ENCODE results near the gene RASSF3. TPM values are rescaled to one million over a fixed set of nuclear protein-coding genes. Genes with fewer than 3 reads are reported as not detected.

RASSF3 gene
- polyA plus RNA-seq, 3 donors: 6.6 to 77.9 (median 14.5) TPM

GRCh38 chr12:64646318-64646717 lies 36.0 kb downstream of the RASSF3 start:
- no peaks in the 10 kb centered on the region for H3K9me3 ChIP-seq (replicated peaks in 1 of 2; ENCODE audit: control insufficient read depth in 1 of 2, insufficient read depth in 1 of 2, low read length in 2 of 2)
- no peak overlapping the region for H3K4me2 ChIP-seq (replicated peaks; ENCODE audit: extremely low read depth, low read length, poor library complexity, severe bottlenecking)
- peaks cover 6 to 31% of the 10 kb centered on the region in 2 donors for H3K36me3 ChIP-seq (replicated peaks in 1 of 2; ENCODE audit: control insufficient read depth in 1 of 2, insufficient read depth in 2 of 2, low read length in 2 of 2)
- no peak overlapping the region for H2AFZ ChIP-seq (ENCODE audit: insufficient read depth, low read depth, low read length, poor library complexity, severe bottlenecking)
- intact Hi-C loops (cut with micrococcal nuclease): no loop called here
- H3K4me3 Mint-ChIP-seq: no peak overlapping the region
- H3K4me1 ChIP-seq (ENCODE audit: control insufficient read depth in 1 of 2, insufficient read depth in 2 of 2, low read length in 2 of 2): peaks cover 2 to 7% of the 10 kb centered on the region in 2 donors
- H3K9me3 Mint-ChIP-seq: no peaks in the 10 kb centered on the region
- H3K27me3 ChIP-seq (ENCODE audit: control insufficient read depth in 2 of 2, insufficient read depth in 2 of 2, low read length in 2 of 2): no peaks in the 10 kb centered on the region
- H3K4me1 Mint-ChIP-seq: peaks cover 34% of the 10 kb centered on the region
- no peak for DNase-seq
- H3K27ac Mint-ChIP-seq: peak overlapping the region in 2 of 7 donors; percentile 28 to 34
- H3K9ac ChIP-seq (ENCODE audit: insufficient read depth, low read length, poor library complexity, severe bottlenecking): no peak overlapping the region
- H3K27ac ChIP-seq (ENCODE audit: low read depth in 1 of 2, low read length in 2 of 2): peak overlapping the region in 1 of 2 donors; percentile 23
- peaks cover 99% of the 10 kb centered on the region for H4K20me1 ChIP-seq (ENCODE audit: insufficient read depth, low read length)
- H3K36me3 Mint-ChIP-seq: peaks cover 21 to 36% of the 10 kb centered on the region in 2 donors
- H3K79me2 ChIP-seq (ENCODE audit: insufficient read depth, low read length): peaks cover 100% of the 10 kb centered on the region
- H3K27me3 Mint-ChIP-seq (ENCODE audit: low read depth in 3 of 3): no peaks in the 10 kb centered on the region
- H3K4me3 ChIP-seq (replicated peaks in 1 of 3; ENCODE audit: low read depth in 2 of 3, low read length in 3 of 3): no peak overlapping the region
- TF ChIP-seq, protein P1, sequence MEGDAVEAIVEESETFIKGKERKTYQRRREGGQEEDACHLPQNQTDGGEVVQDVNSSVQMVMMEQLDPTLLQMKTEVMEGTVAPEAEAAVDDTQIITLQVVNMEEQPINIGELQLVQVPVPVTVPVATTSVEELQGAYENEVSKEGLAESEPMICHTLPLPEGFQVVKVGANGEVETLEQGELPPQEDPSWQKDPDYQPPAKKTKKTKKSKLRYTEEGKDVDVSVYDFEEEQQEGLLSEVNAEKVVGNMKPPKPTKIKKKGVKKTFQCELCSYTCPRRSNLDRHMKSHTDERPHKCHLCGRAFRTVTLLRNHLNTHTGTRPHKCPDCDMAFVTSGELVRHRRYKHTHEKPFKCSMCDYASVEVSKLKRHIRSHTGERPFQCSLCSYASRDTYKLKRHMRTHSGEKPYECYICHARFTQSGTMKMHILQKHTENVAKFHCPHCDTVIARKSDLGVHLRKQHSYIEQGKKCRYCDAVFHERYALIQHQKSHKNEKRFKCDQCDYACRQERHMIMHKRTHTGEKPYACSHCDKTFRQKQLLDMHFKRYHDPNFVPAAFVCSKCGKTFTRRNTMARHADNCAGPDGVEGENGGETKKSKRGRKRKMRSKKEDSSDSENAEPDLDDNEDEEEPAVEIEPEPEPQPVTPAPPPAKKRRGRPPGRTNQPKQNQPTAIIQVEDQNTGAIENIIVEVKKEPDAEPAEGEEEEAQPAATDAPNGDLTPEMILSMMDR (IDR thresholded peaks at IDR 0.05): no peak

- Mint-ChIP-seq H3K4me3 (no peak overlapping the region), H3K9me3 (no peaks in the 10 kb centered on the region), H3K36me3 (peaks cover 16 to 35% of the 10 kb centered on the region in 2 donors), H3K4me1 (peaks cover 47% of the 10 kb centered on the region), H3K27me3 (ENCODE audit: low read depth in 3 of 3) (peaks cover 0 to 2% (median 0%) of the 10 kb centered on the region in 3 donors), H3K27ac (peak overlapping the region; percentile 9 to 67 (median 45))
- WGBS (ENCODE audit: insufficient coverage): 100% methylated on average over 3 of the region's 6 CpGs
- H3K9me3 ChIP-seq (replicated peaks in 1 of 2; ENCODE audit: control insufficient read depth in 1 of 2, insufficient read depth in 1 of 2, low read length in 2 of 2): no peaks in the 10 kb centered on the region
- H3K4me3 ChIP-seq (replicated peaks in 1 of 3; ENCODE audit: low read depth in 2 of 3, low read length in 3 of 3): no peak overlapping the region
- DNase-seq: no peak
- H4K20me1 ChIP-seq (ENCODE audit: insufficient read depth, low read length): peaks cover 100% of the 10 kb centered on the region
- H3K79me2 ChIP-seq (ENCODE audit: insufficient read depth, low read length): peaks cover 100% of the 10 kb centered on the region
- no peaks in the 10 kb centered on the region for H3K27me3 ChIP-seq (ENCODE audit: control insufficient read depth in 2 of 2, insufficient read depth in 2 of 2, low read length in 2 of 2)
- no peak overlapping the region for H2AFZ ChIP-seq (ENCODE audit: insufficient read depth, low read depth, low read length, poor library complexity, severe bottlenecking)
- intact Hi-C loops (cut with micrococcal nuclease): no loop called here
- H3K4me2 ChIP-seq (replicated peaks; ENCODE audit: extremely low read depth, low read length, poor library complexity, severe bottlenecking): no peak overlapping the region
- peaks cover 12 to 27% of the 10 kb centered on the region in 2 donors for H3K4me1 ChIP-seq (ENCODE audit: control insufficient read depth in 1 of 2, insufficient read depth in 2 of 2, low read length in 2 of 2)
- peaks cover 6 to 24% of the 10 kb centered on the region in 2 donors for H3K36me3 ChIP-seq (replicated peaks in 1 of 2; ENCODE audit: control insufficient read depth in 1 of 2, insufficient read depth in 2 of 2, low read length in 2 of 2)
- TF ChIP-seq, protein P1 (IDR thresholded peaks at IDR 0.05): no peak
- peak overlapping the region in 1 of 2 donors; percentile 45 for H3K27ac ChIP-seq (ENCODE audit: low read depth in 1 of 2, low read length in 2 of 2)
- no peak overlapping the region for H3K9ac ChIP-seq (ENCODE audit: insufficient read depth, low read length, poor library complexity, severe bottlenecking)
Measured at GRCh38 chr12:64649487-64649886, 39.2 kb downstream of the RASSF3 start.

Data from CD14-positive monocyte (primary cell).